Measurements from ENCODE around the gene CCPG1.

GRCh38 chr15:55344206-55344605 lies 64.0 kb downstream of the CCPG1 start:
- TF ChIP-seq, protein P1, sequence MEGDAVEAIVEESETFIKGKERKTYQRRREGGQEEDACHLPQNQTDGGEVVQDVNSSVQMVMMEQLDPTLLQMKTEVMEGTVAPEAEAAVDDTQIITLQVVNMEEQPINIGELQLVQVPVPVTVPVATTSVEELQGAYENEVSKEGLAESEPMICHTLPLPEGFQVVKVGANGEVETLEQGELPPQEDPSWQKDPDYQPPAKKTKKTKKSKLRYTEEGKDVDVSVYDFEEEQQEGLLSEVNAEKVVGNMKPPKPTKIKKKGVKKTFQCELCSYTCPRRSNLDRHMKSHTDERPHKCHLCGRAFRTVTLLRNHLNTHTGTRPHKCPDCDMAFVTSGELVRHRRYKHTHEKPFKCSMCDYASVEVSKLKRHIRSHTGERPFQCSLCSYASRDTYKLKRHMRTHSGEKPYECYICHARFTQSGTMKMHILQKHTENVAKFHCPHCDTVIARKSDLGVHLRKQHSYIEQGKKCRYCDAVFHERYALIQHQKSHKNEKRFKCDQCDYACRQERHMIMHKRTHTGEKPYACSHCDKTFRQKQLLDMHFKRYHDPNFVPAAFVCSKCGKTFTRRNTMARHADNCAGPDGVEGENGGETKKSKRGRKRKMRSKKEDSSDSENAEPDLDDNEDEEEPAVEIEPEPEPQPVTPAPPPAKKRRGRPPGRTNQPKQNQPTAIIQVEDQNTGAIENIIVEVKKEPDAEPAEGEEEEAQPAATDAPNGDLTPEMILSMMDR (conservative IDR thresholded peaks at IDR 0.05), result no peak
- TF ChIP-seq ZFX (IDR thresholded peaks at IDR 0.05), result no peak

Data from C4-2B (cell line).